Measurements from ENCODE around the gene PKD1. TPM values are rescaled to one million over a fixed set of nuclear protein-coding genes. Genes with fewer than 3 reads are reported as not detected.

The PKD1 gene
- total RNA-seq, 4 donors from 2014 or later, result 168 to 376 (median 339) TPM

DNA sequence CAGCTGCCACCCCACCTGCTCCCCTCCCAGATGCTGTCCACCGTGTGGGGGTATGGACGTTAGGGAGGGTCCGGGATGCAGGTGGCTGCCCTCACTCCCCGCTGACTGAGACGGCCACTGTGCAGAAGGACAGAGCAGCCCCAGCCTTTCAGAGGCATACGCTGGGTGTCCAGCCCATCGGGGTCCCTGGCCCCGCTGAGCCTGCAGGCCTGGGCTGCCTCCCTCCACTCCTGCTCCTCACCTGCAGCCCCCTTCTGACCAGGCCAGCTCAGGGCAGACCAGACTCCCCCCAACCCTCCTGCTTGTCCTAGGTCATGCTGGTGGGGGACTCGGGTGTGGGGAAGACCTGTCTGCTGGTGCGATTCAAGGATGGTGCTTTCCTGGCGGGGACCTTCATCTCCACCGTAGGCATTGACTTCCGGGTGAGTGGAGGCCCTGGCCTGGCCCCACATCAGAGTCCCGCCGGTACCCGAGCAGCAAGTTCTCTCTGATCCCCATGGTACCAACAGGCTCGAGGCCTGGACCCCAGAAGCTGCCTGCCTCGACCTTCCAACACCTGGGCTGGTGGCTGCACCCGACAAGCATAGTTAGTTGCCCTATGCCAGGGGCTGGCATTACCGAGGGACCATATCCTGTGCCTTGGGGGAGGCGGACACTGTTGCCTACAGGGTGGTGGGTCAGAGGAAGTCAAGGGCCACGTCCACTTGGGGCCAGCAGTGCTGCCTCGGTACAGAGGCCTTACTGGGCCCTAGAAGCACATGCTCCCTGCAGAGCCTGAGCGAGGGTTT, 14.1 kb upstream of the PKD1 start:
- TF ChIP-seq, protein P1, sequence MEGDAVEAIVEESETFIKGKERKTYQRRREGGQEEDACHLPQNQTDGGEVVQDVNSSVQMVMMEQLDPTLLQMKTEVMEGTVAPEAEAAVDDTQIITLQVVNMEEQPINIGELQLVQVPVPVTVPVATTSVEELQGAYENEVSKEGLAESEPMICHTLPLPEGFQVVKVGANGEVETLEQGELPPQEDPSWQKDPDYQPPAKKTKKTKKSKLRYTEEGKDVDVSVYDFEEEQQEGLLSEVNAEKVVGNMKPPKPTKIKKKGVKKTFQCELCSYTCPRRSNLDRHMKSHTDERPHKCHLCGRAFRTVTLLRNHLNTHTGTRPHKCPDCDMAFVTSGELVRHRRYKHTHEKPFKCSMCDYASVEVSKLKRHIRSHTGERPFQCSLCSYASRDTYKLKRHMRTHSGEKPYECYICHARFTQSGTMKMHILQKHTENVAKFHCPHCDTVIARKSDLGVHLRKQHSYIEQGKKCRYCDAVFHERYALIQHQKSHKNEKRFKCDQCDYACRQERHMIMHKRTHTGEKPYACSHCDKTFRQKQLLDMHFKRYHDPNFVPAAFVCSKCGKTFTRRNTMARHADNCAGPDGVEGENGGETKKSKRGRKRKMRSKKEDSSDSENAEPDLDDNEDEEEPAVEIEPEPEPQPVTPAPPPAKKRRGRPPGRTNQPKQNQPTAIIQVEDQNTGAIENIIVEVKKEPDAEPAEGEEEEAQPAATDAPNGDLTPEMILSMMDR (IDR thresholded peaks at IDR 0.05 in 4 of 5, conservative IDR thresholded peaks at IDR 0.05 in 1 of 5), result no peak
- no peak for TF ChIP-seq POLR2A (IDR thresholded peaks at IDR 0.05)
- Histone ChIP-seq H3K36me3 (no peaks in the 10 kb centered on the region), H3K9me3 (no peaks in the 10 kb centered on the region), H3K27me3 (no peaks in the 10 kb centered on the region), H3K4me3 (no peak overlapping the region), H3K27ac (no peak overlapping the region), H3K4me1 (peaks cover 47 to 55% of the 10 kb centered on the region in 2 donors)
- ATAC-seq, result no peak
- in situ Hi-C loops (cut with MboI; ENCODE audit: low sequenced_read_pairs in 4 of 4) (loop anchor here in 1 of 4 donors (10.0 kb wide), 1 partner anchor 135 kb away; the partner anchor contains the start of gene NPW), intact Hi-C loops (cut with DNase I; ENCODE audit: low total_unique reads) (loop anchor here (2.0 kb wide), 1 partner anchor 29 kb away; no protein-coding TSS in a partner anchor)
- no peak for DNase-seq

DNA sequence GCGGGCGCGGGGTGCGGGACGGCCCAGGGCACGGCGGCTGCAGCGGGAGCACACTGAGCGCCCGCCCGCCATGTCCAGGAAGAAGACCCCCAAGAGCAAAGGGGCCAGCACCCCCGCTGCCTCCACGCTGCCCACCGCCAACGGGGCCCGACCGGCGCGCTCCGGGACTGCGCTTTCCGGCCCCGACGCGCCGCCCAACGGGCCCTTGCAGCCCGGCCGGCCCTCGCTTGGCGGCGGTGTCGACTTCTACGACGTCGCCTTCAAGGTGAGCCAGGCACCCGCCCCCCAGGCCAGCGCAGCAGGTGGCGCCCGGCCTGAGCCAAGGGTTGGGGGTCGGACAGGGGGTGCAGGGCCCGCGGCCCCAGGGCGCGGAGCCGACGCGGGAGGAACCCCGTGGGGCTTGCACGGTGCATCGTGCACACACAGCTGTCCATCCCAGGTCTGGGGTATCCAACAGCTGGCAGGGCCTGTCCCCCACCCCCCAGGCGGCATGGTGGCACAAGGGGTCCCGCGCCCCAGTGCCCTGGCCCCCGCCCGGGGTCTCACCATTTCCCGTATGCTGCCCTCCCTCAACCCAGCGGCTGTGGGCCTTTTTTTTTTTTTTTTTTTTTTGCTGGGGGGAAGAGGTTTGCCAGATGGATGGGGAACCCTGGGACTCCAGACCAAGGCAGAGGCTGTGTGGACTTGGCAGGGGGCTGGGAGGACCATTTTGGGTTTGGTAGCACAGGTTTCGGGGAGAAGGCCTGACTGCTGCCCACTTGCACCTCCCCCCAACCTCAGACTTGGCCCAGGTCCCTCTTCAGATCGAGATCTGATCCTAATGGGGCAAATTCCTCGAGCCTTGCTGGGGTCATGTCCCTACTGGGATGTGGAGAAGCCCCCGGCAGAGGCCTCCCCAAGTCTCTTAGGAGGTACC, 13.3 kb upstream of the PKD1 start:
- Histone ChIP-seq H3K9me3 (no peaks in the 10 kb centered on the region), H3K27ac (peak overlapping the region in 2 of 4 donors; percentile 90 to 97), H3K27me3 (no peaks in the 10 kb centered on the region), H3K4me1 (peaks cover 43 to 51% of the 10 kb centered on the region in 2 donors), H3K4me3 (peak overlapping the region; percentile 30 to 57 (median 46)), H3K36me3 (no peaks in the 10 kb centered on the region)
- DNase-seq, result no peak
- ATAC-seq, result no peak
- intact Hi-C loops (cut with DNase I; ENCODE audit: low total_unique reads), result loop anchor here (2.0 kb wide), 1 partner anchor 28 kb away; no protein-coding TSS in a partner anchor
- in situ Hi-C loops (cut with MboI; ENCODE audit: low sequenced_read_pairs in 4 of 4), result loop anchor here in 1 of 4 donors (10.0 kb wide), 1 partner anchor 134 kb away; the partner anchor contains the start of gene NPW
- TF ChIP-seq, protein P1 (IDR thresholded peaks at IDR 0.05 in 4 of 5, conservative IDR thresholded peaks at IDR 0.05 in 1 of 5), result peak in 1 of 5 experiments; percentile 6
- TF ChIP-seq POLR2A (IDR thresholded peaks at IDR 0.05), result no peak

DNA sequence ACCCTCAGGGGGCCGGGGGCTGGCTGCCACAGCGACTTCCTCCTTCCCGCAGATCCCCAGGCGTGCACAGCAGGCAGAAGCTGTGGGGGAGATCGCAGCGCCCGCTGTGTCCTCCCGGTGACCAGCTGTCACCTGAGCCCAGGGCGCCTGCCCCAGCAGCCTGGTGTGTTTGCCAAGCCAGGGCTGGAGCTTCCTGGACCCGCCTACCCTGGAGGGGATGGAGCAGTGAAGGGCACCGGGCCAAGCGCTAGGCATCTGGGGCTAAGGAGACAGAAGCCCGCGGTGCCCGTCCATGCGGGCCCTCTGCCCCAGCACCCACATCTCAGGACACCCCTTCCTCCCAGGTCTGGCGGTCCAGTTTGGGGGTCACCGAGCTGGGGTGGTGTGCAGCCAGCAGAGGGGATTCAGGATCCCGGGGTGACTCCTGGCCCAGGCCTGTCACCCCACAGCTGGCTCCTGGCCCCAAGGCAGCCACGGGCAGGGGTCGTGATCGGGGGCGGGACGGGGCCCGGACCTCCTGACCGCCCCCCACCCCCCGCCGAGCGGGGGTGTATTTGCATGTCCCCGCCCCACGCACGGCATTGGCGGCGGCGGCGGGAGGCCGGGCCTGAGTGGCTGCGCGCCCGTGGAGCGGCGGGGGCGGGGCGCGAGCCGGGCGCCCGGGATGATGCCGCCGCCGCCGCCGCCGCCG, 12.4 kb upstream of the PKD1 start, which contains the start of gene RAB26:
Gene RAB26 (plus strand): TSS at position 645 of the 691 bp plus-strand sequence. CDS start 159 bp downstream, outside the sequence.
- no peaks in the 10 kb centered on the region for H3K27me3 ChIP-seq
- DNase-seq (peak; percentile 89 to 94), ATAC-seq (peak; percentile 91 to 92)
- intact Hi-C loops (cut with DNase I; ENCODE audit: low total_unique reads) (loop anchor here (2.0 kb wide), 1 partner anchor 27 kb away; no protein-coding TSS in a partner anchor), in situ Hi-C loops (cut with MboI; ENCODE audit: low sequenced_read_pairs in 4 of 4) (loop anchor here in 1 of 4 donors (10.0 kb wide), 1 partner anchor 133 kb away; the partner anchor contains the start of gene NPW)
- no peaks in the 10 kb centered on the region for H3K36me3 ChIP-seq
- TF ChIP-seq, protein P1 (IDR thresholded peaks at IDR 0.05 in 4 of 5, conservative IDR thresholded peaks at IDR 0.05 in 1 of 5), result peak in 1 of 5 experiments; percentile 9
- TF ChIP-seq POLR2A (IDR thresholded peaks at IDR 0.05), result peak in 1 of 2 donors; percentile 40
- no peaks in the 10 kb centered on the region for H3K9me3 ChIP-seq
- H3K27ac ChIP-seq, result peak within 1 kb of the TSS; percentile 90 to 100 (median 96)
- H3K4me3 ChIP-seq, result peak within 1 kb of the TSS; percentile 57 to 68 (median 60)
- peaks cover 35 to 44% of the 10 kb centered on the region in 2 donors for H3K4me1 ChIP-seq

DNA sequence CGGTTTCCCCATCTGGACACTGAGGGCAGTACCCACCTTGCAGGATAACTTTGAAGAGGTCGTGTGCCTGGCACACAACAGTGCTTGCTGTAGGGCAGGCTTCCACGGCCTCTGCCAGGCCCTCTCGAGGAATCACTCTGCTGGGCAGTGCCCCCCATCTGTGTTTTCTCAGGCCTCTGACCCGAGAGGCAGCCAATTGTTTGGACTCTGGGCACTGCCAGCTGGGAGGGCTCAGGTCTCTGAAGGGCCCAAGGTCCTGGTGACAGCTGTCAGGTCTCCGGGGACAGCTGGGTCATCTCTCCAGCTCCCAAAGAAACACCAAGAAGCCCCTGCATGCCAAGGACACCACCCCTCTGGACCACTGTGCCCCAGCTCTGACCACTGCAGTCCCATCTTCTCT, 11.7 kb upstream of the PKD1 start:
- H3K27ac ChIP-seq, result peak overlapping the region; percentile 90 to 100 (median 96)
- H3K36me3 ChIP-seq, result no peaks in the 10 kb centered on the region
- no peak for DNase-seq
- no peaks in the 10 kb centered on the region for H3K9me3 ChIP-seq
- in situ Hi-C loops (cut with MboI; ENCODE audit: low sequenced_read_pairs in 4 of 4), result loop anchor here in 1 of 4 donors (10.0 kb wide), 1 partner anchor 133 kb away; the partner anchor contains the start of gene NPW
- H3K27me3 ChIP-seq, result no peaks in the 10 kb centered on the region
- peak overlapping the region in 3 of 4 donors; percentile 58 to 68 (median 62) for H3K4me3 ChIP-seq
- no peak for ATAC-seq
- intact Hi-C loops (cut with DNase I; ENCODE audit: low total_unique reads), result no loop called here
- H3K4me1 ChIP-seq, result peaks cover 28 to 36% of the 10 kb centered on the region in 2 donors
- TF ChIP-seq, protein P1 (IDR thresholded peaks at IDR 0.05 in 4 of 5, conservative IDR thresholded peaks at IDR 0.05 in 1 of 5), result no peak
- no peak for TF ChIP-seq POLR2A (IDR thresholded peaks at IDR 0.05)
